Endothelial cell of umbilical vein (primary cell): ENCODE measurements around the gene RNLS.

Experiments
- EZH2 ChIP-seq: IDR thresholded peaks from 2 replicates; pipeline ENCODE4 v1.6.1; 2012; ENCODE audit warnings: borderline replicate concordance, low read depth, mild to moderate bottlenecking, moderate library complexity, low read length, inconsistent platforms; ENCODE audit not compliant: severe bottlenecking
- FOS ChIP-seq: IDR thresholded peaks from 2 replicates; pipeline ENCODE4 v1.6.1; 2011; ENCODE audit warnings: mild to moderate bottlenecking, low read length, moderate library complexity, borderline replicate concordance; ENCODE audit not compliant: insufficient read depth
- POLR2A ChIP-seq: IDR thresholded peaks from 2 replicates; pipeline ENCODE4 v1.6.1; 2012; ENCODE audit warnings: low read depth, mild to moderate bottlenecking, control low read depth, low read length
- TF ChIP-seq, protein P1 (sequence below), 2 donors: IDR thresholded peaks; 1 replicate in 1 of 2; 2 replicates in 1 of 2; pipeline ENCODE4 v1.5.1; 2011; ENCODE audit warnings: low read length in 2 of 2, mild to moderate bottlenecking in 2 of 2, moderate library complexity in 2 of 2, control low read depth in 1 of 2, inconsistent platforms in 1 of 2, low read depth in 1 of 2; ENCODE audit not compliant: insufficient read depth in 1 of 2; ENCODE audit errors: extremely low read depth in 1 of 2

DNA sequence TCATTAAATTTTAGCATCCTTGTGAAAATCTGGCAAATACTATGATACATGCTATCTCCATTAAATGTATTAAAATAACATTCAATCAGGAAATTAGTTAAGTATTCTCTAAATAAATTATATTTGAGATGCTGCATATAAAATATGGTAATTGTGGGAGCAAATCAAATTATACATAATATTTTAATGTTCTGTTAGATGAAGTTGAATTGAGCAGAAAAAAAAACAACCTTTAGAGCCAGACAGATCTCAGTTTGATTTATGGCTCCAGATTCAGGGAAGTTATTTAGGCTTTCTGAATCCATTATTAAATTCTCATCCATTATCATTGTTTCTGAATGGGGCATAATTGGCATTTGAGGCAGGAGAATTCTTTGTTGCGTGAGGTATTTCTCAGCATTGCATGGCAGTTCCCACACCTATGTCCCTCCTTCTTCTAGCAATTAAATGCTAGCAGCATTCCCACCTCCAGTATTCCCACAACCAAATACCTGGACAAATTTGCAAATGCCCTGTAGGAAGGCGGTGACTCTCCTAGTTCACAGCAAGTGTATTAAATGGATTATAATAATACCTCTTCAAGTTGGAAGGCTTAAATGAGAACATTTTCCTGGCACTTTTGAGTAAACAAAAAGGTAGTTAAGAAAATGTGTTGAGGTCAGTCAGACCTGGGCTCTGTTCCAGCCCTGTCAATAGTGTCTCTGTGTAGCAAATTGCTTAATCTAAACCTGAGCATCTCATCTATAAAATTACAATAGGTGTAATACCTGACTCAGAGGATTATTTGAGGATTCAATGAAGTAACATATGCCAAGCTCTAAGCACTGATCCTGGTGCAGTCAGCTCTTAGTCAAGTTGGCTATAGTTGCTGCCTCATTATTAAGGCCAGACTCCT, 108.9 kb downstream of the RNLS start:
- TF ChIP-seq, protein P1, sequence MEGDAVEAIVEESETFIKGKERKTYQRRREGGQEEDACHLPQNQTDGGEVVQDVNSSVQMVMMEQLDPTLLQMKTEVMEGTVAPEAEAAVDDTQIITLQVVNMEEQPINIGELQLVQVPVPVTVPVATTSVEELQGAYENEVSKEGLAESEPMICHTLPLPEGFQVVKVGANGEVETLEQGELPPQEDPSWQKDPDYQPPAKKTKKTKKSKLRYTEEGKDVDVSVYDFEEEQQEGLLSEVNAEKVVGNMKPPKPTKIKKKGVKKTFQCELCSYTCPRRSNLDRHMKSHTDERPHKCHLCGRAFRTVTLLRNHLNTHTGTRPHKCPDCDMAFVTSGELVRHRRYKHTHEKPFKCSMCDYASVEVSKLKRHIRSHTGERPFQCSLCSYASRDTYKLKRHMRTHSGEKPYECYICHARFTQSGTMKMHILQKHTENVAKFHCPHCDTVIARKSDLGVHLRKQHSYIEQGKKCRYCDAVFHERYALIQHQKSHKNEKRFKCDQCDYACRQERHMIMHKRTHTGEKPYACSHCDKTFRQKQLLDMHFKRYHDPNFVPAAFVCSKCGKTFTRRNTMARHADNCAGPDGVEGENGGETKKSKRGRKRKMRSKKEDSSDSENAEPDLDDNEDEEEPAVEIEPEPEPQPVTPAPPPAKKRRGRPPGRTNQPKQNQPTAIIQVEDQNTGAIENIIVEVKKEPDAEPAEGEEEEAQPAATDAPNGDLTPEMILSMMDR (IDR thresholded peaks at IDR 0.05; ENCODE audit: extremely low read depth in 1 of 2, insufficient read depth in 1 of 2, low read depth in 1 of 2, low read length in 2 of 2), result no peak
- TF ChIP-seq POLR2A (no peak), EZH2 (no peak), FOS (no peak)
